ENCODE results near the gene LGR4. TPM values are rescaled to one million over a fixed set of nuclear protein-coding genes. Genes with fewer than 3 reads are reported as not detected.
A peak's percentile ranks its signal among the peaks of the same experiment; 100 is the strongest.

LGR4 gene
- total and polyA plus RNA-seq, 2 of the 13 experiments (the other 11 are each of a cell fraction or from before 2014, with no cell fraction given), result 42.1 to 68.7 TPM

- TF ChIP-seq AKNA (CRISPR knock-in tag; IDR thresholded peaks at IDR 0.05; ENCODE audit: borderline replicate concordance), result no peak
- no peak for TF ChIP-seq HMGA1 (CRISPR knock-in tag; conservative IDR thresholded peaks at IDR 0.05)
- peak; percentile 59; the same call in 1 of the 2 replicates for TF ChIP-seq ZNF776 (CRISPR knock-in tag; IDR thresholded peaks at IDR 0.05)
- TF ChIP-seq ZNF430 (CRISPR knock-in tag; IDR thresholded peaks at IDR 0.05), result peak; percentile 81; the same call in 1 of the 2 replicates
- peak; percentile 28 for TF ChIP-seq BCL6 (CRISPR knock-in tag; IDR thresholded peaks at IDR 0.05)
- TF ChIP-seq ZNF441 (CRISPR knock-in tag; IDR thresholded peaks at IDR 0.05; ENCODE audit: borderline replicate concordance), result no peak; the same call in 1 of the 2 replicates
- peak; percentile 67; the same call in 1 of the 2 replicates for TF ChIP-seq ZNF224 (CRISPR knock-in tag; IDR thresholded peaks at IDR 0.05)
- peak; percentile 53; the same call in 1 of the 2 replicates for TF ChIP-seq TOE1 (CRISPR knock-in tag; IDR thresholded peaks at IDR 0.05)
- TF ChIP-seq DMAP1 (CRISPR knock-in tag; IDR thresholded peaks at IDR 0.05), result peak; percentile 73; the same call in 1 of the 2 replicates
- TF ChIP-seq ZBTB14 (CRISPR knock-in tag; IDR thresholded peaks at IDR 0.05), result peak; percentile 99
- peak; percentile 35 for TF ChIP-seq PRMT3 (CRISPR knock-in tag; IDR thresholded peaks at IDR 0.05; ENCODE audit: borderline replicate concordance, low read depth)
- TF ChIP-seq, protein P1, sequence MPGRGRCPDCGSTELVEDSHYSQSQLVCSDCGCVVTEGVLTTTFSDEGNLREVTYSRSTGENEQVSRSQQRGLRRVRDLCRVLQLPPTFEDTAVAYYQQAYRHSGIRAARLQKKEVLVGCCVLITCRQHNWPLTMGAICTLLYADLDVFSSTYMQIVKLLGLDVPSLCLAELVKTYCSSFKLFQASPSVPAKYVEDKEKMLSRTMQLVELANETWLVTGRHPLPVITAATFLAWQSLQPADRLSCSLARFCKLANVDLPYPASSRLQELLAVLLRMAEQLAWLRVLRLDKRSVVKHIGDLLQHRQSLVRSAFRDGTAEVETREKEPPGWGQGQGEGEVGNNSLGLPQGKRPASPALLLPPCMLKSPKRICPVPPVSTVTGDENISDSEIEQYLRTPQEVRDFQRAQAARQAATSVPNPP (CRISPR knock-in tag; IDR thresholded peaks at IDR 0.05), result peak; percentile 98
- TF ChIP-seq ZBTB7B (CRISPR knock-in tag; IDR thresholded peaks at IDR 0.05), result no peak
- TF ChIP-seq SP5 (CRISPR knock-in tag; IDR thresholded peaks at IDR 0.05; ENCODE audit: borderline replicate concordance, low read depth), result 0 out of 2 replicates have a peak, but pooled peaks have one; percentile 37
- TF ChIP-seq DNMT1 (CRISPR knock-in tag; IDR thresholded peaks at IDR 0.05), result no peak
- no peak for TF ChIP-seq DBP (CRISPR knock-in tag; IDR thresholded peaks at IDR 0.05; ENCODE audit: not compliant biosample characterization)
- no peak for TF ChIP-seq ZNF260 (CRISPR knock-in tag; IDR thresholded peaks at IDR 0.05; ENCODE audit: borderline replicate concordance, low read depth)
- no peak; the same call in 1 of the 2 replicates for TF ChIP-seq SMYD3 (CRISPR knock-in tag; IDR thresholded peaks at IDR 0.05)
- TF ChIP-seq ZNF501 (CRISPR knock-in tag; IDR thresholded peaks at IDR 0.05), result peak; percentile 81; the same call in 1 of the 2 replicates
- TF ChIP-seq, protein P2, sequence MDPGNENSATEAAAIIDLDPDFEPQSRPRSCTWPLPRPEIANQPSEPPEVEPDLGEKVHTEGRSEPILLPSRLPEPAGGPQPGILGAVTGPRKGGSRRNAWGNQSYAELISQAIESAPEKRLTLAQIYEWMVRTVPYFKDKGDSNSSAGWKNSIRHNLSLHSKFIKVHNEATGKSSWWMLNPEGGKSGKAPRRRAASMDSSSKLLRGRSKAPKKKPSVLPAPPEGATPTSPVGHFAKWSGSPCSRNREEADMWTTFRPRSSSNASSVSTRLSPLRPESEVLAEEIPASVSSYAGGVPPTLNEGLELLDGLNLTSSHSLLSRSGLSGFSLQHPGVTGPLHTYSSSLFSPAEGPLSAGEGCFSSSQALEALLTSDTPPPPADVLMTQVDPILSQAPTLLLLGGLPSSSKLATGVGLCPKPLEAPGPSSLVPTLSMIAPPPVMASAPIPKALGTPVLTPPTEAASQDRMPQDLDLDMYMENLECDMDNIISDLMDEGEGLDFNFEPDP (CRISPR knock-in tag; conservative IDR thresholded peaks at IDR 0.05), result no peak; the same call in 1 of the 2 replicates
These were observed 109.6 kb downstream of the LGR4 start, which contains the start of gene CCDC34 (continued) for GRCh38 chr11:27362749-27363575.

Data from HepG2 (cell line).